ENCODE data around the gene CLEC2L.
"Not testable (repeated sequence)": the region's sequence is repeated elsewhere in the genome, so short reads cannot be mapped to it uniquely, and the experiment has no call there.

The CLEC2L gene

DNA sequence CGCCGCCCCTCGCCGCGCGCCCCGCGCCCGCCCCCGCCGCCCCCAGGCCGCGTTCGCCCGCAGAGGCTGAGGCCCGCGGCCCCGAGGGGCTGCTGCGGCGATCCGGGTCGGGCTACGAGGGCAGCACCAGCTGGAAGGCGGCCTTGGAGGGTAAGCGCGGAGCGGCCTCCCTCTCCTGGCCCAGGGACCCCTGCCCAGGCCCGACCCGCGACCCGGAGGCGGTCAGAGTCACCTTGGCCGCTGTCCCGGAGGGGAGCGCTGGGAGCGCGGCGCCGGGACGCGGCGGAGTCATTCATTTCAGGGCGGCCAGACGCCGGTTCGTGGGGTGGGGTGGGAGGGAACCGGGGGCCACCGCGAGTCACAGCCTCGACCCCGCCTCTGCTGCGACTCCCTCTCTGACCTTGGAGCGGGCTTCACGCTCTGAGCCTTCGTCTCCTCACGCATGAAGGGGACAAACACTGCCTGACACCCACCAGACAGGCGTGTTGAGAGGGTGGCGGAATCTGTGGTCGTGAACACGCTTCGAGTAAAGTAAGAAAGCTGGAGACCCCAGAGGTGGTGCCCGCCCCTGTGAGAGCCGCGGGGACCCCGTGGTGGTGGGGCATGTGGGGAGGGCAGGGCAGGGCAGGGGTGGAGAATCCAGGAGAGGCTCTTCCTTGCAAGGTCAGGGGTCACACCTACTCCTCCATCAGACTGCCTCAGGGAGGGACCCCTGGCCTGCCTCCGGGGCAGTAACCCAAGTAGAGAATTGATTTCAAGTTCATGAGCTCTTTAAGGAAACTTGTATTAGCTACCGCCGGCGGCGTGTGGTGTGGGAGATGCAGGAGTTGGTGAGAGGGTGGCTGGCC, 707 bp downstream of the CLEC2L start:
- no peak for DNase-seq

DNA sequence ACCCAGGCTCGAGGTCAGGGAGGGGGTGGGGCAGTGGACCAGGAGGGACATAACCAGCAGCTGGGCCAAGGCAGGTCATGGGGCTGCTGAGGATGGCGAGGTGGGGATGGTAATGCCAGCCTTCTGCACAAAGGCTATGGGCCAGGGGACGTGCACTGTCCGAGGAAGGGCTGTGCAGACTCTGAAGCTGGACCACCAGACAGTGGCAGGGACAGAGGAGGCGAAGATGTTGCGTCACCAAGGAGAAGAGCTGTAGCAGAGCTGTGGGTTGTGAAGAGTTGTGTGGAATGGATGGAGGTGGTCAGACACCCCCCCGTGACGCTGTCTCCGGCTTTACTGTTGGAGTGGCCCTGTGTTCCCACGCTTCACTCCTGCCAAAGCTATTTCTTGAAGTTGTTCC, 1.8 kb downstream of the CLEC2L start:
- no peak for DNase-seq

DNA sequence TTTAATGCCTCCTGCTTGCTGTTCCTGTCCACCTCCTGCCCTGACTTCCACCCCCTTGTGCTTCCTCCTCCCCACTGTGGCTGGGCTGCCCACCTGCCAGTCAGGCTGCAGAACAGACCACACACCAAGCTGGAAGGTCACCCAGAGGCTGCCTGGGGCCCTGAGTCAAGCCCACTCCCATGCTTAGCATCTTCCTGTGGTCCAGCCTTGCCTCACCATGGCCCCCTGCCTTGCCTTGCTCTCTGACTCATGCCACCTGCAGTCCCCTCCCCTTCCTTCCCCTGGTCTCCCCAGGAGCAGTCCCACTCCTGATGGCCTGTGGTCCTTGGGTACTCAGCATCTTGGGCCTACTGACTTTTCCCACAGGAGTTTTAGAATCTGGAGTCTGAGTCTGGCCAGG, 2.3 kb downstream of the CLEC2L start:
- DNase-seq = no peak

DNA sequence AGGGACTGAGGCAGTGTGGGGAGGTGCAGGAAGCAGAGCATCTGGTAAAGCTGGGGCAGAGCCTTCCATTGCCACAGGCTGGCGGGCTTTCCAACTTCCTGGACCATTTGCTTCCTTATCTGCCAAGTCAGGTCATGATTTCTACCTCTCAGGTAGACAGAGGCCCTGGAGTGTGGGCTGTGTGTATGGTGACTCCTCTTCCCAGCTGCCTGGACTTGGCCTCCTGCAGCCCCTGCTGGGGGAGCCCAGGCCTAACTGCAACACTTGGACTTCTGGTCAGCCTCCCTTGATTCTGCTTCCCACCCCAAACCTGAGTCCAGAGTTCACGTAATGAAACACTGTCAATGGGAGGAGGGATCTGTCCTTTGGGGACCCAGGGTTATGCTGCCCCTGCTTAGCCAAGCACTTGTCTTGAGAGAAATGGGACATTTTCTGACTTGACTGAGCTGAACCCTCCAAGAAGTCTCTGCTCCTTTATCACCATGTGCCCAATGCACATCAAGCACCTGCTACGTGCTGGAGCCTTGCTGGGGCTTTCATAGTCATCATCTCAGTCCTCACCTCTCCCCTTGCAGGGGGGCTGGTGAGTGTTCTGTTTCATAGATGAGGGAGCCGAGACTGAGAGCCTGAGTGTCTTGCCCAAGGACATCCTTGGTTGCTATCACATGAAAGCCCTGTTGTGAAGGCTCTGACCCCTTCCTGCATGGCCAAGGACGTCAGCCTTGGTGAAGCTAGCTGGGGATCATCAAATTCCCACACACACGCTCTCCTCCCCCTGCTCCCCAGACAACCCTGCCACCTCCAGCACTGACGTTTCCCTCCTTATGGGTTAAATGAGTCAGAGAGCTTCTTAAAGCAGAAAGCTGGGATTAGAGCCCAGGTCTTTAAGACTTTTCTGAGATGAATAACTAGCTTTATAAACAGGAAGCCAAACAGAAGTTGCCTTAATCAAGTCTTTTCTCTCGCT, 3.4 kb downstream of the CLEC2L start:
- DNase-seq = no peak

DNA sequence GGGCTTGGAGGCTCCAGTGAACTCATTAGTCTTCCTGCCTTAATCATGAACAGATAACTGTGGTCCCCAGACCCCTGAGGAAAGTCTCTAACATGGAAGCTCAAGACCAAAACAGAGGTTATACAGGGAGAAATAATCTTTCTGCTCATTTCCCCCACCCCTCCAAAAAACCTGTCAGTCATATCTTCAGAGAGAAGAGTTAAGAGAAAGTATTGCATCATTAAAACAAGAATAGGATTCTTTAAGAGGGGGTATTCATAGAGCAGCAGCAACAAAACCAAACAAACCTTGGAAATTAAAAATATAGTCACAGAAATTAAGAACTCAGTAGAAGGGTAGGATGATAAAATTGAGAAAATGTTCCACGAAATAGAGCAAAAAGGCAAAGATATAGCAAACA, 7.6 kb downstream of the CLEC2L start:
- no peak for DNase-seq

DNA sequence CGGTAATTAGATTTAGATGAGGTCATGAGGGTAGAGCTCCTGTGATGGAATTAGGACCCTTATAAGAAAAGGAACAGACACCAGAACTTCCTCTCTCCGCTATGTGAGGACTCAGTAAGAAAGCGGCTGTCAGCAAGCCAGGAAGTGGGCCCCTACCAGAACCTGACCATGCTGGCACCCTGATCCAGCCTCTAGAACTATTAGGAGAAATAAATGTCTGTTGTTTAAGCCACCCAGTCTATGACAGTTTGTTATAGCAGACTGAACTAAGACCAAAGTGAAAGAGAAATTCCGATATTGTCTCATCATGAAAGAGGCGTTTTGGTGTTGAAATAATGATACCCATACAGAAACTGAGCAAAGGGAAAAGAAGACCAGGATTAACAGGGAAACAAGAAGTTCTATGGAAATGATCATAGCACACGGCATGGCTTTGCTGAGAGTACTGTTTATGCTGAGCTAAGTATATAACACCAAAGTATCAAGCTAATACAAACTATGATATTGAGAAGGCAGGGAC, 9.2 kb downstream of the CLEC2L start:
- DNase-seq = no peak

DNA sequence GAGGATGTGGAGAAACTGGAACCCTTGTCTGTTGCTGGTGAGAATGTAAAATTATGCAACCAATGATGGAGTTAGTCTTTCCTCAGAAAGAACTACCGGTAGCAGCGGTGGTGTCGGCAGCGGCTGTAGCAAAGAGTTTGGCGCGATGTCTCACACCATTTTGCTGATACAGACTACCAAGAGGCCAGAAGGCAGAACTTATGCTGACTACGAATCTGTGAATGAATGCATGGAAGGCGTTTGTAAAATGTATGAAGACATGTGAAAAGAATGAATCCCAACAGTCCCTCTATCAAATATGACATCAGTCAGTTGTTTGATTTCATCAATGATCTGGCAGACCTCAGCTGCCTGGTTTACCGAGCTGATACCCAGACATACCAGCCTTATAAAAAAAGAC, 10.6 kb downstream of the CLEC2L start:
- no peak for DNase-seq

DNA sequence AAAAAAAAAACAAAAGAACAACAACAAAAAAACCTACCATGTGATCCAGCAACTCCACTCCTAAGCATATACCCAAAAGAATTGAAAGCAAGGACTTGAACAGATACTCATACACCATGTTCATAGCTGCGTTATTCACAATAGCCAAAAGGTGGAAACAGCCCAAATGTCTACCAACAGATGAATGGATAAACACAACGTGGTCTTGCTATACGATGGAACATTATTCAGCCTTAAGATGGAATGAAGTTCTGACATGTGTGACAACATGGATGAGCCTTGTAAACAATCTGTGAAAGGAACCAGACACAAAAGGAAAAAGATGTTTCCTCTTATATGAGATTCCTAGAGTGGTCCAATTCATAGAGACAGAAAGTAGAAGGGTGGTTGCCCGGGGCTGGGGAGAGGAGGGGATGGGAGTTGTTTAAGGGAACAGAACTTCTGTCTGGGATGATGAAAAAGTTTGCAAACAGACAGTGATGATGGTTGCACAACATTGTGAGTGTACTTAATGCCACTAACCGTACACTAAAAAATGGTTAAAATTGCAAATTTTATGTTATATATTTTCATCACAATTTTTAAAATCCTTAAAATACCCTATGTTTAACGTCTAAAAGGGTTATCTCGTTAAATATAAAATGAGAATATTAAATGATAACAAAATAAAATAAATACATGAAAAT, 11.6 kb downstream of the CLEC2L start:
- DNase-seq = no peak

DNA sequence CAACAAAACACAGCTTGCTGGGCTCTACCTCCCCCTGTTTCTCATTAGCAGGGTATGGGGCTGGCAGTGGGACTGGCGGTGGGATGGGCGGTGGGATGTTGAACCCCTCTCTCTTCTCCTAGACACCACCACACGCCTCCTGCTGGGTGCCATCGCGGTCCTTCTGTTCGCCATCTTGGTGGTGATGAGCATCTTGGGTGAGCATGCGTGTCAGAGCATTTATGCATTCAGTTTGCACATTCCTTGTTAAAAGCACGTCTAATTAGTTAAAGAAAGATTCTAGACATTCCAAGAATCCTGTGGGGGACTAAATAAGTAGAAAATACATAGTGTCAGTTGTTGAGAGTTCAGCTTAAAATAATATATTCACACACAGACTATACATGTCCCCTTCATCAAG, 12.7 kb downstream of the CLEC2L start:
- DNase-seq = no peak

DNA sequence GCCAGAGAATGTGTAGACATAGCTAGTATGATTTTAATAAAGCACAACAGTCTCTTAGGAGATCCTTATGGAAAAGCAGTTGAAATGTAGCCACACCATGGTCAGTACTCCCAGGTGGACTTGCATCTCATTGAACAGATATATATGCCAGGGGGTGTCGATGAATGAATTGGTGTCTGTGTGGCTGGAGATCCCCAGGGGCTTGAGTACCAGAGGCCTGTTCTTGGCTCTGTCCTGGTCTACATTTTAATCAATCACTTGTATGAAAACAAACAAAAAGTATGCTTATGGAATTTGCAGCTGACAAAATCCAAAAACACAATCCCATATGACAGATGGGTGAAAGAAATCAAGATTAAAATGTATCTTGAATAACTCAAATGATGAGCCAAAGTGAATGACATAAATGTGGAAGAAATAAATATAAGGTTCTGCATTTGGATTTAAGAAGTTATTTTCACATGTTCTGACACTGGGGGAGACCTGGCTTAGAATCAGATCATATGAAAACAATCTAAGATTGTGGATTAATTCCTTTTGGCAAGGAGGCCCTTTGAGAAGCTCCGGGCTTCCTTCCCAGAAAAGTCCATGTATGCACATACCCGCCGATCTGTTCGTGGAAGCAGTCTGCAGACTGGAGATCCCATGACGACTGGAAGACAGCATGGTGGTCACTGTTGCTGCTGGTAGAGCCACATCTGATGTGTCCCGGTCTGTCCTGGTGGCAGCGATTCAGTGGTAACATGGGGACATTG, 15.6 kb downstream of the CLEC2L start:
- no peak for DNase-seq

DNA sequence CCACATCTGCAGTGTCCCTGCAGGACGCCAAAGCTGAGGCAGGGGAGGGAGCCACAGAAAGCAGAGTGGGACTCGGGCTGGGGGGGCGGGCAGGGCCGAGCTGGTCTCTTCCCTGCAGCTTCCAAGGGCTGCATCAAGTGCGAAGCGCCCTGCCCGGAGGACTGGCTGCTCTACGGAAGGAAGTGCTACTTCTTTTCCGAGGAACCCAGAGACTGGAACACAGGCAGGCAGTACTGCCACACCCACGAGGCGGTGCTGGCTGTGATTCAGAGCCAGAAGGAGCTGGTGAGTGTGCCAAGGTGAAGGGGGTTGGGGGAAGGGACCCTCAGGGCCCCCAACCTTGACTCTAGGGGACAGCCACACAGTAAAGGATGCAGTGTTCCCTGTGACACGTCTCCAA, 16.7 kb downstream of the CLEC2L start:
- DNase-seq = no peak

DNA sequence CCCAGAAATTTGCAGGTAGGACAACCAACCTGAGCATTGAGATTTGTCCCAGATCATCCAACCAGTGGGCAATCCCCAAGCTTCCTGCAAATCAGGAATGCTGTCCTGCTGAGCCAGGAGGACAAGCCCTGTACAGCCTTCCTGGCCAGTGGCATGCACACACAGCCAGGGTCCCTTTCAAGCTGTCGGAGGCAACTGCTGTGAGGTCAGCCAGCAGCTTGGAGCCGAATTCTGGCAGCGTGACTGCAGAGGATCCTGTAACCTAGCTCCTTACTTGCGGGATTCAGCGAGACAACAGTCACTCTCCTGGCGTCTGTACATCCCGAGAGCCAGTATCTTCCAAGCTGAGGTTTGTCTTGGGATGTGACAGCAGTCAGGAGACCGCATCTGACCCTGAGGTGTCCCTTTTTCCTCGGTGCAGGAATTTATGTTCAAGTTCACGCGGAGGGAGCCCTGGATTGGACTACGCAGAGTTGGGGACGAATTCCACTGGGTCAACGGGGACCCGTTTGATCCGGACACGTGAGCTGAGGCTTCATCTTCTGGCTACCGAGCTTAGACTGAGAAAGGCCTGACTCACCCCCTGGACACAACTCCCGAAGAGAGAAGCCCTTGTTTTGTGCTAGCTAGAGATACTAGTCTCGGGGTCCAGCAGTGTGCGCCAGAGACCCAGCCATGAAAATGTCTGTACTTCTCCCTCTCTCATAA, 18.3 kb downstream of the CLEC2L start:
- DNase-seq = no peak

DNA sequence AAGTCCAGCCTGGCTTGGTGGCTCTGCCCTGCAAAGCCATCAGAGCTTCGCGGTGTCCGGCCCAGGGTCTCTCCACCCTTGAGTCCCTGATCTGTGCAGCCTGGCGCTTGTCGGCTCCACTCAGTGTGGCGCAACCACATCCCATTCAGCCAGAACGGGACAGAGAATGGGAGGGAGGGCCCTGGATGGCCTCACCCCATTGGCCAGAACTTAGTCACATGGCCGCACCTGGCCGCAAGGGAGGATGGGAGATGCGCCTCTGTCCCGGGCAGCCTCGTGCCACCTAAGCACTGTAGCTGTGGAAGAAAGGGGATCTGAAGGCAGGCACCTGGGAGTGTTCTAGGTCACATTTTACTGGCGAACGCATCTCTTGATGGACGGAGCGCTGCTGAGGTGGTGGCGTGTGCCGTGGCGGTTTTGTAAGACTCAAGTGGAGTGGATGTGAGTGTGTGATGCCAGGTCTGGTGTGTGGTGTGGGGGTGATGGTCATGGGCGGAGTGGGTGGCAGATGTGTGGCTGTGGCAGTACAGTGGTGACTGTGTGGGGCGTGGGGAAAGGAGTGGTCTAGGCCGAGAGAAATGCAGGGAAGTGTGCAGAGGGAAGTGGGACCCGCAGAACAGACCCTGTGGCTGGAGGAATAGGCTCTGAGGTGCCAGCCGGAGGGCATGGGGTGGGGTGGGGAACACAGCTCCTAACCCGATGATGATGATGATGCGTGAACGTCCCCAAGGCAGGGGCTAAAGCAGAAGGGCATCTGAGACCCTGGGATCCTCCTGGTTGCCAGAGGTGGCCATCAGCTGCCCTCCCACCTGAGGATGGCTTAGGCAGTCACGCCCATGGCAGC, 19.0 kb downstream of the CLEC2L start:
- no peak for DNase-seq

DNA sequence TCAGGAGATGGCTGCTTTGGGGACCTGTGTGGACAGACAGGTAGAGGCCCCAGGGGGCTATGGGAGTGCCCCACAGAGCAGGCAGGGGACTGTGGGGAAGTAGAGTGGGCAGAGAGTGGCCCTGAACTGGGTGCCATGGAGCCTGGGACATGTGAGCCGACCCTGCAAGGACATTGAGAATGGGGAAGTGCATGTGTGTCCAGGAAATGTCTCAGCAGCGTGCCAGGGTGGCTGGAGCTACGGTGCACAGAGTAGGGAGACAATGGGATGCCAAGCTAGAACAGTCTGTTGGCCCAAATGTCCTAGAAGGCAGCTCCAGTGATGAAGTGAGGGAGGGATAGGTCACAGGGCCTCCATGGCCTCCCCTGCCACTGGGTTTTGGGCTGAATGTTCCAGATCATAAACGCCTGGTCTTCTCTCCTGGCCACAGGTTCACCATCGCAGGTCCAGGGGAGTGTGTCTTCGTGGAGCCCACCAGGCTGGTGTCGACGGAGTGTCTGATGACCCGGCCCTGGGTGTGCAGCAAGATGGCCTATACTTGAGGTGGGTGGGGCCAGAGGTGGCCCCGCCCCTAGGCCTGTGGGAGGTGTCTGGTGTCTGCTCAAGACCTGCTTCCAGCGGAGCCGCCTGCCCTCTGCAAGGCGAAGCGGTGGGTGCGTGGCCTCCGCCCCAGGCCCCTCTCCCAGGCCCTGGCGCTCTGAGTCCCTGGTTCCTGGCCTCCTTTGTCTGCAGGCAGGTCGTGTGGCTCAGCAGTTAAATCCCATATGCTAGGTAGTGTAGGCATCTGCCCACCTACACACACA, 20.5 kb downstream of the CLEC2L start:
- peak; percentile 14 for DNase-seq

DNA sequence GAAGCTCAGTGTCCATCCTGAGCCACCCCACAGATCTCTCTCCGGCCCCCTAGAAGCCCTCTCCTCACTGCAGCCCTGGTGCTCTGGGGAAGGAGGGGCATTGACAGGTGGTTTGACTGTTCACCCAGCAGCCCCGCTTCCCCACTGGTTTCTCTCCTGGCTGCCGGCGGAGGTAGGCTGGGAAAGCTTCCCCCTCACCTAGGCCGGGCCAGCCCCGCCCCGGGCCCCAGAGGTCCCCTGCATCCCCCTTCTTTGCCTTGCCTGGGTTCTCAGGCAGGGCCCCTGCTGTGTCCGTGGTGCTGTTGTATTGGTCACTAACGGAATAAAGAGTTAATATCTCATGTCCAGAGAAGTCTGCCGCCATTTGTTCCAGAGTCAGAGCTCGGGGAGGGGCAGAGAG, 21.2 kb downstream of the CLEC2L start:
- DNase-seq = no peak

DNA sequence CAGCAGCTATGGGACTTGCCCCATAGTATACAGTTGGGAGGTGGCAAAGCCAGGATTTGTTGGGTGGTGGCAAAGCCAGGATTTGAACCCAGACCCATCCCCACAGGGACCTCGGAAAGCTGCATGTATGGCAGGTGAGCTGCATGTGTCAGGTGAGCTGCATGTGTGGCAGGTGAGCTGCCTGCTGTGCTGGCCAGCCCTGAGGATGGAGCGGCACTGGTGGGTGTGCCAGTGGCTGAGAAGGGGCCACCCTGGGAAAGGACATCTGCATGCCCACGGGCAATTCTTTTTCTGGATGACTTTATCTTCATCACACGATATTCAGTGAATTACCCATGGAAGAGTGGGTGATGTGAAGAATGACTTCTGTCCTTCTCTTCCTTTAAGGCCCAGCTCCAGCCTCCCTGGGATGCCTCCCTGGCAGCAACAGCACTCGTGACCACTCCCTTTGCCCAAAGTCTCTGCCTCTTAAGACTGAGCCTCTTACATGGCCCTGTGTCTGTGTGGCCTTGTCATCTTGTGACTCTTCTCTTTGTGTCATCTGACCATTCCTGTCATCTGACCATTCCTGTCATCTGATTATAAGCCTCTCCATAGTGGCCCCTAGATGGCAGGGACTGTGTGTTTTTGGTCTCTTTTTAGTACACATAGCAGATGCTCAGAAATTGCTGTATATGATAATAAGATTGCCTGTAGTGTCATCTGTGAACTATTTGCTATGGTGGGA, 25.0 kb downstream of the CLEC2L start:
- DNase-seq = no peak

DNA sequence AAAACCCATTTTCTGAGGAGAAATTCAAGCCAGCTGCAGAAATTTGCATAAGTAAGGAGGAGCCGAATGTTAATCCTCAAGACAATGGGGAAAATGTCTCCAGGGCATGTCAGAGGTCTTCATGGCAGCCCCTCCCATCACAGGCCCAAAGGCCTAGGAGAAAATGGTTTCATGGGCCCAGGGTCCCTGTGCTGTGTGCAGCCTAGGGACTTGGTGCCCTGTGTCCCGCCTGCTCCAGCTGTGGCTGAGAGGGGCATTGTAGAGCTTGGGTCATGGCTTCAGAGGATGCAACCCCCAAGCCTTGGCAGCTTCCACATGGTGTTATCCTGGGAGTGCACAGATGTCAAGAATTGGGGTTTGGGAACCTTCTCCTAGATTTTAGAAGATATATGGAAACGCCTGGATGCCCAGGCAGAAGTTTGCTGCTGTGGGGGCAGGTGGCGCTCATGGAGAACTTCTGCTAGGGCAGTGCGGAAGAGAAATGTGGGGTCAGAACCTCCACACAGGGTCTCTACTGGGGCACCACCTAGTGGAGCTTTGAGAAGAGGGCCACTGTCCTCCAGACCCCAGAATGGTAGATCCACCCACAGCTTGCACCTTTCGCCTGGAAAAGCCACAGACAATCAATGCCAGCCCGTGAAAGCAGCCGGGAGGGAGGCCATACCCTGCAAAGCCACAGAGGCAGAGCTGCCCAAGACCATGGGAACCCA, 30.7 kb downstream of the CLEC2L start:
- DNase-seq = not testable (repeated sequence)

DNA sequence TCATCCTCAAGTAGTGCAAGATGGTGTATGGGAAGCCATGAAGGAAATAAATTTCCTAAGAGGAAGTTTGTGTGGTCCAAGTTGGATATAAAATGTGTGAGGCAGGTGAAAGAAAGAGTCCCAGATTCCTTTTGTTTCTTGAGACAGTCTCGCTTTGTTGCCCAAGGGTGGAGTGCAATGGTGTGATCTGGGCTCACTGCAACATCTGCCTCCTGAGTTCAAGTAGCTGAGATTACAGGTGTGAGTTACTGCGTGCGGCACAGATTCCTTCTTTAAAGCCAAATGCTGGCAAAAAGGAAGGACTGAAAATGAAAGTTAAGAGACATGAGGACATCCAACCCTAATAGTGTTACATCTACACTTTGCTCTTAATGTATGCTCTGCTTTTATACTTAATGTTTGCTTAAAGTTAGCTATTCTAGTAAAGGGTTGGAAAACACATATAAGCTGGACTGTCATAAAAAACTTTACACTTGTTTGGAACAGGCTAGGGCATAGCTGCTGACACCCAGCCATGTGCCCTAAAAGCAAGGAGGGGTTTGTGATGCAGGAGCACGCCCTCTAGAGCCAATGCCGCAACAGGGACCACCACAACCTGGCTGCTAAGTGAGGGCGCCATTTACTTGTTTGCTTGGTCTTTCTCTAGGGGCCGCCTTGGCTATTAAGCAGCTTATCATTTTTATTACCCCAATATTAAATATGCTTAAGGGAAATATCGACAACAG, 34.5 kb downstream of the CLEC2L start:
- DNase-seq = peak; percentile 49
